Activated effector memory CD4-positive, alpha-beta T cell treated with Interleukin-2 at 50 U/mL for 16 hours (primary cell): ENCODE results near the gene OVOL3.

Source experiments
- DNase-seq: peaks from one replicate; pipeline ENCODE4 v3.0.0-alpha.2; 2020

Gene OVOL3

GRCh38 chr19:36136964-36137686 is 26.2 kb downstream of the OVOL3 start:
- DNase-seq, result no peak

- DNase-seq, result no peak
Observed at GRCh38 chr19:36139120-36139472, 28.2 kb downstream of the OVOL3 start.

GRCh38 chr19:36139473-36140303 is 28.7 kb downstream of the OVOL3 start, which contains the start of gene CAPNS1:
Gene CAPNS1 (plus strand): TSS chr19:36140066. CDS start chr19:36141012, 946 bp downstream.
- peak; percentile 85 for DNase-seq

GRCh38 chr19:36140304-36141038 is 29.5 kb downstream of the OVOL3 start:
- peak; percentile 40 for DNase-seq

DNA sequence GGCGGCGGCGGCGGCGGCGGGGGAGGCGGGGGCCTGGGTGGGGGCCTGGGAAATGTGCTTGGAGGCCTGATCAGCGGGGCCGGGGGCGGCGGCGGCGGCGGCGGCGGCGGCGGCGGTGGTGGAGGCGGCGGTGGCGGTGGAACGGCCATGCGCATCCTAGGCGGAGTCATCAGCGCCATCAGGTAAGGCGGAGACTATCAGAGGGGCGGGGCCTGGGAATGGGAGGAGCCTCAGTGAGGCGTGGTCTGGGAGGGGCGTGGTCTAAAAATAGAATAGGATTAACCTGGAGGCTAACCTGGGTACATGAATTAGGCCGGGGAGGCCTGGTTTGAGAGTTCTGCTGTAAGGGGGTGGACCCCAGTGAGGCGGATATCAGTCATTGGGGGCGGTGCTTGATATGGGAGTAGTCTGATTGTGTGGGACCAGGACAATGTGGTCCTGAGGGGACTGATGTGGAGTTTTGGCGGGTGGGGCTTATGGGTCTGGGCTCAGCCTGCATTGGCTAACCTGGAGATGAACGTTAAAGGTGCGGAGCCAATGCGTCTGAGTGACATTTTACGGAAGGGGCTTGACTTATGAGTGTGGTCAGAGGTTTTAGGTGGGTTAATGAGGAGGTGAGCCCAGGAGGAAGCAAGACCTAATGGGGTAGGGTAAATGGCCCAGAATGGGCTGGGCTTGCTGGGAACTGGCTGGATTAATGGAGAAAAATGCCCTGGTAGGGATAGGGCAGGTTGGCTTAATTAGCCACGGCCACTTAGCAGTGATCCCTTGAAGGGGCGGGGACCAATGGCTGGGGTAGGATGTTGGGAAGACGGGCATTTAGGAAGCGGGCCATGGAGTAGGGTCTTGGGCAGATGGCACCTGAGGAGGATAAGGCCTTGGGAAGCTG is 30.3 kb downstream of the OVOL3 start:
- peak; percentile 84 for DNase-seq

GRCh38 chr19:36142046-36142445 is 31.1 kb downstream of the OVOL3 start:
- DNase-seq, result no peak

DNA sequence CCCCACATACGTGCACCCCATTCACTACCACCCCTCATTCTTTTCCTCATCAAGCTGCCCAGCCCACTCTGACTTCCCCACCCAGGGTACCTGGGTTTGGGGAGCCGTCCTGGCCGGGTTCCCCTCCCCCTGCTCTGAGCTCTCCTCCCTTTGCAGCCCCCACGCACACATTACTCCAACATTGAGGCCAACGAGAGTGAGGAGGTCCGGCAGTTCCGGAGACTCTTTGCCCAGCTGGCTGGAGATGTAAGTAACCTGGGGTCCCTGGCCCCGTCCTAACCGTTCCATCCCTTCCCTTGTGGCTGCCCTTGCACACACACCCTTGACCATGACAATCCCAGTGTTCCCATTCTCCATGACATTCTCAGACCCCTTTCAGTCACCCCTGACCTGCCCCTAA is 31.6 kb downstream of the OVOL3 start:
- no peak for DNase-seq

GRCh38 chr19:36144624-36145023 is 33.7 kb downstream of the OVOL3 start:
- no peak for DNase-seq

- no peak for DNase-seq
Observed at GRCh38 chr19:36149673-36150406, 38.9 kb downstream of the OVOL3 start.

- no peak for DNase-seq
Observed at GRCh38 chr19:36150586-36150985, 39.6 kb downstream of the OVOL3 start.

DNA sequence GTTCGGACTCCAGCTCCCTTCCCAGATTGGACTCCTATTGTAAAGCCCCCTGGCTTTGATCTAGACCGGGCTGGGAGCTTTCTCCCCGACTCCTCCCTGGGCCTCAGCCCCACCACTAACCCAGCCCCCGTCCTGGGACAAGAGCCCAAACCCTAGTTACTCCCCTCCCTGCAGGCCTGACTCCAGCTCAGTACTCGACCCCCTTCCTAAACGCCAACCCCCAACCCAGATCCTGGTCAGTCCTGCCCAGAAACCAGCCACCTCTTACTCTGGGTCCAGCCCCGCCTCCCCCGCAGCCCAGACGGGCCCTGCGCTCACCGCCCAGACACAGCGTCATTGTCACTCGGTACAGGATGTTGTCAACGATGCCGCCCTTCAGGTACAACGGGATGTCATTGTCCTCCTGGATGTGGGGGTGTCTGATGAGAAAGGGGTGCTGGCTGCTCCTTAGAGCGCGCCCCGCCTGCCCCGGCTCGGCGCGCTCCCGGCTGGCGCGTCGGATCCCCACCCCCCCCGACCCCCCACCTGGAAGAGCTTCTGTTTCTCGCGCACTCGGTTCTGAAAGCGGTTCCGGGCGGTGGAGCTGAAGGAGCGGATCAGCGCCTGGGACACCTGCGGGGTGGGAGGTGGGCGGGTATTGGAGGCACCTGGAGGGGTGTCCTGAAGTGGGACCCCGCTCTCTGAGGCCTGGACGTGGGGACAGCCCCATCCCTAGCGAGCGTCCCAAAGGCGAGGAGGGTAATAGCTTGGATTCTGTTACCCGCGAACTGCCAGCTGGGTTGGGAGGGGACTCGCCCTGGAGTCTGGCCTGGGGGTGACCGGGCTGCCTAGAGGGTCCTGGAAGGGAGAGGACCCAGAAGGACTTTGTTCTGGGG is 40.4 kb downstream of the OVOL3 start:
- no peak for DNase-seq

DNA sequence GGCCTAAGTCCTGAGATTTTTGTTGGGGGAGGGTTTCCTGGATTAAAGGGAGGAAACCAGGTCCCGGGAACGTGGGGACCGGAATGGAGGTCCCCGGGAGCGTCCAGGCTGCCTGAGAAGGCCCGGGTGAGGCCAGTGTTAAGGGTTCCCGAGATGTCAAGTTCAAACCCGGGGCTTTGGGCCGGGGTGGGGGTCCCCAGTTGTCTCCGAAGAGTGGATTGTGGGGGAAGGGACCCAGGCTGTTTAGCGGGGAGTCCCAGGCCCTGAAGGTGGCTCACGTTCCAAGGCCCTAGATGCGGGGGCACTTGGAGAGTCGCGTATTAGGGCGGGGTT is 41.0 kb downstream of the OVOL3 start:
- DNase-seq, result no peak

GRCh38 chr19:36152352-36153091 is 41.6 kb downstream of the OVOL3 start, which contains the start of gene COX7A1:
Gene COX7A1 (minus strand): TSS chr19:36152447. CDS start chr19:36152407, 40 bp downstream.
- DNase-seq, result no peak

GRCh38 chr19:36153126-36153525 is 42.2 kb downstream of the OVOL3 start:
- DNase-seq, result no peak

- no peak for DNase-seq
Observed at GRCh38 chr19:36160821-36161596, 50.1 kb downstream of the OVOL3 start.
